Liver (tissue), 9 donors: ENCODE results near the gene MED27. TPM values are rescaled to one million over a fixed set of nuclear protein-coding genes. Genes with fewer than 3 reads are reported as not detected.

ENCODE experiments used
- DNase-seq: peaks from one replicate; pipeline ENCODE4 v3.0.0-alpha.2; 2017; ENCODE audit warnings: low spot score
- H3K27ac ChIP-seq, 2 donors: one replicate each; pipeline ENCODE4 v1.7.0; 2013; ENCODE audit warnings: inconsistent platforms in 2 of 2, low read length in 2 of 2, control low read depth in 1 of 2, low read depth in 1 of 2, mild to moderate bottlenecking in 1 of 2
- H3K27me3 ChIP-seq, 4 donors: one replicate each; pipeline versions ENCODE4 v1.6.1 to v1.7.0; 2013; ENCODE audit warnings: low read length in 3 of 4, inconsistent platforms in 1 of 4, mild to moderate bottlenecking in 1 of 4, moderate library complexity in 1 of 4; ENCODE audit not compliant: control insufficient read depth in 4 of 4, insufficient read depth in 4 of 4
- H3K36me3 ChIP-seq, 4 donors: one replicate each; pipeline versions ENCODE4 v1.6.1 to v1.7.0; 2013; ENCODE audit warnings: low read length in 3 of 4, mild to moderate bottlenecking in 3 of 4, low read depth in 1 of 4, moderate library complexity in 1 of 4; ENCODE audit not compliant: control insufficient read depth in 4 of 4, insufficient read depth in 3 of 4
- H3K4me1 ChIP-seq, 4 donors: one replicate each; pipeline versions ENCODE4 v1.6.1 to v1.7.0; 2013; ENCODE audit warnings: low read length in 3 of 4, mild to moderate bottlenecking in 3 of 4, moderate library complexity in 1 of 4; ENCODE audit not compliant: control insufficient read depth in 4 of 4, insufficient read depth in 4 of 4
- H3K4me3 ChIP-seq, 3 donors: one replicate each; pipeline versions ENCODE4 v1.6.1 to v1.7.0; 2013; ENCODE audit warnings: low read length in 3 of 3, control low read depth in 1 of 3, low read depth in 1 of 3, mild to moderate bottlenecking in 1 of 3
- H3K9ac ChIP-seq, 2 donors: one replicate each; pipeline ENCODE4 v1.7.0; 2013; ENCODE audit warnings: low read length in 2 of 2, mild to moderate bottlenecking in 2 of 2, moderate library complexity in 2 of 2, control low read depth in 1 of 2, low read depth in 1 of 2
- H3K9me3 ChIP-seq, 4 donors: one replicate each; pipeline versions ENCODE4 v1.6.1 to v1.7.0; 2013; ENCODE audit warnings: low read length in 3 of 4; ENCODE audit not compliant: control insufficient read depth in 4 of 4
- FOXA1 ChIP-seq: IDR thresholded peaks from 2 replicates; pipeline ENCODE4 v1.6.1; 2016; ENCODE audit warnings: antibody characterized with exemption
- GABPA ChIP-seq, 2 donors: IDR thresholded peaks in 1 of 2; conservative IDR thresholded peaks in 1 of 2; 2 replicates each; pipeline ENCODE4 v1.6.1; 2016; ENCODE audit warnings: antibody characterized with exemption in 2 of 2, mild to moderate bottlenecking in 1 of 2, moderate library complexity in 1 of 2
- HNF4A ChIP-seq, 2 donors: conservative IDR thresholded peaks; 2 replicates each; pipeline ENCODE4 v1.6.1; 2016; ENCODE audit warnings: antibody characterized with exemption in 2 of 2, mild to moderate bottlenecking in 2 of 2
- HNF4G ChIP-seq: IDR thresholded peaks from 2 replicates; pipeline ENCODE4 v1.6.1; 2016; ENCODE audit warnings: antibody characterized with exemption
- JUND ChIP-seq, 2 donors: IDR thresholded peaks; 2 replicates each; pipeline ENCODE4 v1.6.1; 2016; ENCODE audit warnings: antibody characterized with exemption in 2 of 2
- MAX ChIP-seq: IDR thresholded peaks from 2 replicates; pipeline ENCODE4 v1.6.1; 2016; ENCODE audit warnings: antibody characterized with exemption
- NR2F2 ChIP-seq: IDR thresholded peaks from 2 replicates; pipeline ENCODE4 v1.6.1; 2016; ENCODE audit warnings: antibody characterized with exemption
- RAD21 ChIP-seq, 2 donors: IDR thresholded peaks; 2 replicates each; pipeline ENCODE4 v1.6.1; 2016; ENCODE audit warnings: antibody characterized with exemption in 2 of 2, mild to moderate bottlenecking in 2 of 2
- REST ChIP-seq: IDR thresholded peaks from 2 replicates; pipeline ENCODE4 v1.6.1; 2016; ENCODE audit warnings: antibody characterized with exemption, mild to moderate bottlenecking
- RXRA ChIP-seq, 2 donors: IDR thresholded peaks; 2 replicates each; pipeline ENCODE4 v1.6.1; 2017 to 2018; ENCODE audit warnings: antibody characterized with exemption in 2 of 2, mild to moderate bottlenecking in 1 of 2
- SP1 ChIP-seq: IDR thresholded peaks from 2 replicates; pipeline ENCODE4 v1.6.1; 2018; ENCODE audit warnings: antibody characterized with exemption, mild to moderate bottlenecking
- TAF1 ChIP-seq: conservative IDR thresholded peaks from 2 replicates; pipeline ENCODE4 v1.6.1; 2016; ENCODE audit warnings: antibody characterized with exemption, mild to moderate bottlenecking
- YY1 ChIP-seq: IDR thresholded peaks from 2 replicates; pipeline ENCODE4 v1.6.1; 2016; ENCODE audit warnings: antibody characterized with exemption, mild to moderate bottlenecking
- WGBS: extraction: QIAGEN DNeasy Blood & Tissue Kit; methylation state at CpG from one replicate; pipeline ENCODE4 v1.1.7; 2013; 5-methylcytosine and 5-hydroxymethylcytosine counted together
- polyA plus RNA-seq, 2 donors: library from polyadenylated mRNA; stranded (reverse) in 1 of 2; unstranded in 1 of 2; fragments of 200-250 nt in 1 of 2; fragments of >200 nt in 1 of 2; fragmentation: Nextera tagmentation in 1 of 2; extraction: Ambion mirVana in 1 of 2; gene quantifications; one replicate each; pipeline versions ENCODE4 v1.2.1 to v1.2.3, GENCODE V29; 2013 to 2015
- total RNA-seq, 2 donors: library from RNA; depleted of rRNA; stranded (reverse); fragments of >200 nt; gene quantifications; one replicate each; pipeline ENCODE4 v1.2.3, GENCODE V29; 2014
- TF ChIP-seq, protein P1 (sequence below): fragments of 150-350 bp; IDR thresholded peaks from 2 replicates; pipeline ENCODE4 v1.5.1; 2017; ENCODE audit warnings: improper control_type of control experiment, low read depth, low read length; ENCODE audit not compliant: missing input control
- TF ChIP-seq, protein P2 (sequence below): IDR thresholded peaks from 2 replicates; pipeline ENCODE4 v1.6.1; 2016; ENCODE audit warnings: antibody characterized with exemption
- TF ChIP-seq, protein P3 (sequence below): IDR thresholded peaks from 2 replicates; pipeline ENCODE4 v1.6.1; 2016; ENCODE audit warnings: antibody characterized with exemption
- donor health status: healthy.
- donor health status: healthy.
- donor health status: healthy.
- donor health status: healthy.
- donor health status: healthy.

The MED27 gene
- total and polyA plus RNA-seq, 4 donors: 4.6 to 7.9 (median 5.5) TPM

DNA sequence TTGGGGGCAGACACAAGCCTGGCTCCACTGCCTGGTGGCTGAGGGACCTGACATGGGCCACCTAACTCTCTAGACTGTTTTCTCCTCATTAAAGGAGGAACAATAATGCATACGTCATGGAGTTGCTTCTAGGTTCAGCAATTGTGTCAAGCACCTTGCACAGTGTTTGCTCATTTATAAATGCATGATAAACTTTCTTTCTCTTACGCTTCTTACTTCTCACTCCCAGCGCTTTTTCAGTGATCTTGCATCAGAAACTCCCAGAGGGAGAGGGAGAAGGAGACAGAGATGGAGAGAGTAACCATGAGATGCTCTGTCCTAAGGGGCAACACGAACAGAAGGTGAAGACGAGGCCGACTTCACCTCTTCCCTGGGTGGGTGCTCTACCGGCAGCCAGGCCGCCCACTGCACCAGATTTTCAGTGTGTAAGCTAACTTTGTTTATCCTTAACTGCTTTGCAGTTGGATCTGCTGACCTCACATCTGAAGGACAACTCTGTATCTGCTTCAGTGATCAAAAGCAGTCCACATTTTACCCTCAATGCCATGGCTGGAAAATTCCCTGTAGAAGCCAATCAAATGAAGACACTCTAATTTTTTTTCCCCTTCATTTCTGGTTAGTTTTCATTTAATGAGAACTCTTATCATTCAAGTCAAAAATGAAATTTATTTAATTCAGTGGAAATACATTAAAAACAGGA, 35.3 kb downstream of the MED27 start:
- WGBS: 94% methylated on average over 8 of the region's 8 CpGs
- no peak overlapping the region for H3K9ac ChIP-seq
- no peak overlapping the region for H3K4me3 ChIP-seq
- H3K4me1 ChIP-seq: no peaks in the 10 kb centered on the region
- no peak for DNase-seq
- H3K36me3 ChIP-seq: no peaks in the 10 kb centered on the region
- no peaks in the 10 kb centered on the region for H3K27me3 ChIP-seq
- no peaks in the 10 kb centered on the region for H3K9me3 ChIP-seq
- TF ChIP-seq REST: no peak
- no peak for TF ChIP-seq MAX
- TF ChIP-seq YY1: no peak
- TF ChIP-seq RXRA (IDR thresholded peaks at IDR 0.05): no peak
- no peak overlapping the region for H3K27ac ChIP-seq

DNA sequence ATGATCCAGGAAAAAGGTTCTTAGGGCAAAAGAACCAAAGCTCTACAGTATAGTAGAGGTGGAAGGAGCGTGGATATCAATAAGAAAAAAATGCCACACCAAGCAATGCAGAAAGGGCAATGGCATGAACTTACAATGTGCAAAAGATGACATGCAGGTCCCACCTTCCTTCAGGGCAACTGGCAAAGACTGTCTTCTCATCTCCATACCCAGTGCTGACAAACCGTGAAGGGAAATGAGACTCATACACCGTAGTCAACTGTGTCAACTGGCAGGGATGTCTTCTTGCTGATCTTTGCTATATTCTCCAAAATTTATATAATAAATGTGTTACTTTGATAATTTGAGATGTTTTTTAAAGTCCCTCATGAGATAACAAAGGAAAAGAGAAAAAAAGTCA, 36.0 kb downstream of the MED27 start:
- Histone ChIP-seq H3K27ac (no peak overlapping the region), H3K4me3 (no peak overlapping the region), H3K36me3 (no peaks in the 10 kb centered on the region), H3K27me3 (no peaks in the 10 kb centered on the region), H3K9me3 (no peaks in the 10 kb centered on the region), H3K4me1 (no peaks in the 10 kb centered on the region), H3K9ac (no peak overlapping the region)
- no peak for TF ChIP-seq HNF4A (conservative IDR thresholded peaks at IDR 0.05)
- TF ChIP-seq TAF1: no peak
- no peak for TF ChIP-seq NR2F2
- TF ChIP-seq, protein P1, sequence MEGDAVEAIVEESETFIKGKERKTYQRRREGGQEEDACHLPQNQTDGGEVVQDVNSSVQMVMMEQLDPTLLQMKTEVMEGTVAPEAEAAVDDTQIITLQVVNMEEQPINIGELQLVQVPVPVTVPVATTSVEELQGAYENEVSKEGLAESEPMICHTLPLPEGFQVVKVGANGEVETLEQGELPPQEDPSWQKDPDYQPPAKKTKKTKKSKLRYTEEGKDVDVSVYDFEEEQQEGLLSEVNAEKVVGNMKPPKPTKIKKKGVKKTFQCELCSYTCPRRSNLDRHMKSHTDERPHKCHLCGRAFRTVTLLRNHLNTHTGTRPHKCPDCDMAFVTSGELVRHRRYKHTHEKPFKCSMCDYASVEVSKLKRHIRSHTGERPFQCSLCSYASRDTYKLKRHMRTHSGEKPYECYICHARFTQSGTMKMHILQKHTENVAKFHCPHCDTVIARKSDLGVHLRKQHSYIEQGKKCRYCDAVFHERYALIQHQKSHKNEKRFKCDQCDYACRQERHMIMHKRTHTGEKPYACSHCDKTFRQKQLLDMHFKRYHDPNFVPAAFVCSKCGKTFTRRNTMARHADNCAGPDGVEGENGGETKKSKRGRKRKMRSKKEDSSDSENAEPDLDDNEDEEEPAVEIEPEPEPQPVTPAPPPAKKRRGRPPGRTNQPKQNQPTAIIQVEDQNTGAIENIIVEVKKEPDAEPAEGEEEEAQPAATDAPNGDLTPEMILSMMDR: no peak
- no peak for TF ChIP-seq YY1
- TF ChIP-seq RAD21 (IDR thresholded peaks at IDR 0.05): no peak
- TF ChIP-seq, protein P2, sequence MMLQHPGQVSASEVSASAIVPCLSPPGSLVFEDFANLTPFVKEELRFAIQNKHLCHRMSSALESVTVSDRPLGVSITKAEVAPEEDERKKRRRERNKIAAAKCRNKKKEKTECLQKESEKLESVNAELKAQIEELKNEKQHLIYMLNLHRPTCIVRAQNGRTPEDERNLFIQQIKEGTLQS: no peak
- no peak for TF ChIP-seq JUND (IDR thresholded peaks at IDR 0.05)
- TF ChIP-seq RXRA (IDR thresholded peaks at IDR 0.05): no peak
- TF ChIP-seq MAX: no peak
- whole genome bisulfite sequencing: 95% methylated on average over 3 of the region's 3 CpGs
- no peak for DNase-seq

DNA sequence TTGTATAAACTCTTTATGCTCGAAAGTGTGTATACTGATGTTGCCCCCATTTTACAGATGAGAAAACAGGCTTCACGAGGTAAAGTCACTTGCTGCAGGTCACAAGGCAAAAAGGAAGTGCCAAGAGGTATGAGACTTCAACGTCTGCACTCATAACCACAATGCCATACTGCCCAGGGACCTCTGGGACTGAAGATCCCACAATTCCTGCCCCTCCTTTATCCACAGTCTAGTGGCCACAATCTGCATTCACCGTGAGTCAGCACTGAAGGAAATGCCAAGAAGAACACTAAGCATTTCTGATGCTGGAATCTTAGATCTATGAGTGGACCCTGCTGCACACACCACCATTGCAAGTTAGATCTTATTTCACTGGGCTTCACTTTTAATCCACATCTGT, 37.3 kb downstream of the MED27 start:
- Histone ChIP-seq H3K27me3 (no peaks in the 10 kb centered on the region), H3K36me3 (no peaks in the 10 kb centered on the region), H3K27ac (no peak overlapping the region), H3K4me3 (no peak overlapping the region), H3K4me1 (no peaks in the 10 kb centered on the region), H3K9me3 (no peaks in the 10 kb centered on the region), H3K9ac (no peak overlapping the region)
- no peak for DNase-seq
- TF ChIP-seq HNF4G (no peak), GABPA (IDR thresholded peaks at IDR 0.05 in 1 of 2, conservative IDR thresholded peaks at IDR 0.05 in 1 of 2) (no peak), SP1 (no peak), MAX (no peak), FOXA1 (no peak)
- TF ChIP-seq, protein P3, sequence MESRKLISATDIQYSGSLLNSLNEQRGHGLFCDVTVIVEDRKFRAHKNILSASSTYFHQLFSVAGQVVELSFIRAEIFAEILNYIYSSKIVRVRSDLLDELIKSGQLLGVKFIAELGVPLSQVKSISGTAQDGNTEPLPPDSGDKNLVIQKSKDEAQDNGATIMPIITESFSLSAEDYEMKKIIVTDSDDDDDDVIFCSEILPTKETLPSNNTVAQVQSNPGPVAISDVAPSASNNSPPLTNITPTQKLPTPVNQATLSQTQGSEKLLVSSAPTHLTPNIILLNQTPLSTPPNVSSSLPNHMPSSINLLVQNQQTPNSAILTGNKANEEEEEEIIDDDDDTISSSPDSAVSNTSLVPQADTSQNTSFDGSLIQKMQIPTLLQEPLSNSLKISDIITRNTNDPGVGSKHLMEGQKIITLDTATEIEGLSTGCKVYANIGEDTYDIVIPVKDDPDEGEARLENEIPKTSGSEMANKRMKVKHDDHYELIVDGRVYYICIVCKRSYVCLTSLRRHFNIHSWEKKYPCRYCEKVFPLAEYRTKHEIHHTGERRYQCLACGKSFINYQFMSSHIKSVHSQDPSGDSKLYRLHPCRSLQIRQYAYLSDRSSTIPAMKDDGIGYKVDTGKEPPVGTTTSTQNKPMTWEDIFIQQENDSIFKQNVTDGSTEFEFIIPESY: no peak
- TF ChIP-seq, protein P2: no peak
- WGBS: 89% methylated on average over 4 of the region's 4 CpGs
